Common myeloid progenitor, CD34-positive (primary cell): Measurements from ENCODE around the gene ATXN2L.
"Not testable (repeated sequence)": the region's sequence is repeated elsewhere in the genome, so short reads cannot be mapped to it uniquely, and the experiment has no call there.

Experiments used
- CTCF ChIA-PET: fragments of 350-600 bp; sonication (Branson Sonifier 250); formaldehyde crosslinking; loops from one replicate; lab custom pipeline; 2021; ENCODE audit warnings: antibody characterized with exemption; lab: Charles Lee
- POLR2A ChIA-PET: fragments of 350-600 bp; sonication (Branson Sonifier 250); formaldehyde crosslinking; loops from one replicate; lab custom pipeline; 2021; ENCODE audit warnings: antibody characterized with exemption; lab: Charles Lee
- DNase-seq, 3 donors: peaks; one replicate each; pipeline versions ENCODE4 v3.0.0 to v3.0.0-alpha.2; 2013
- H3K27ac ChIP-seq, 2 experiments: 1 replicate in 1 of 2; 2 replicates in 1 of 2; pipeline ENCODE4 v1.7.0; 2013; ENCODE audit warnings: inconsistent platforms in 2 of 2, low read length in 2 of 2, mild to moderate bottlenecking in 2 of 2, low read depth in 1 of 2, moderate library complexity in 1 of 2; ENCODE audit not compliant: severe bottlenecking in 2 of 2, insufficient read depth in 1 of 2, poor library complexity in 1 of 2
- H3K27me3 ChIP-seq, 5 experiments: replicated peaks in 2 of 5; 1 replicate in 3 of 5; 2 replicates in 2 of 5; pipeline versions ENCODE4 v1.6.1 to v1.7.0; 2013; ENCODE audit warnings: low read length in 4 of 5, mild to moderate bottlenecking in 2 of 5, moderate library complexity in 2 of 5, inconsistent platforms in 1 of 5; ENCODE audit not compliant: insufficient read depth in 5 of 5, control insufficient read depth in 4 of 5
- H3K36me3 ChIP-seq, 4 experiments: 1 replicate in 2 of 4; 2 replicates in 2 of 4; pipeline versions ENCODE4 v1.6.1 to v1.7.0; 2013; ENCODE audit warnings: low read length in 3 of 4, control low read depth in 1 of 4, mild to moderate bottlenecking in 1 of 4; ENCODE audit not compliant: control insufficient read depth in 4 of 4, insufficient read depth in 4 of 4
- H3K4me1 ChIP-seq, 4 experiments: 1 replicate in 3 of 4; 2 replicates in 1 of 4; pipeline versions ENCODE4 v1.6.1 to v1.7.1; 2013; ENCODE audit warnings: low read length in 3 of 4, mild to moderate bottlenecking in 3 of 4, control low read depth in 1 of 4, inconsistent platforms in 1 of 4, moderate library complexity in 1 of 4; ENCODE audit not compliant: control insufficient read depth in 4 of 4, insufficient read depth in 4 of 4; ENCODE audit errors: control extremely low read depth in 1 of 4
- H3K4me3 ChIP-seq, 7 experiments: 1 replicate in 4 of 7; 2 replicates in 3 of 7; pipeline versions ENCODE4 v1.5.1 to v1.7.0; 2013; ENCODE audit warnings: mild to moderate bottlenecking in 7 of 7, low read length in 6 of 7, moderate library complexity in 6 of 7, inconsistent platforms in 2 of 7, low read depth in 2 of 7, control low read depth in 1 of 7; ENCODE audit not compliant: insufficient read depth in 4 of 7, control insufficient read depth in 1 of 7; ENCODE audit errors: extremely low read depth in 1 of 7
- H3K9me3 ChIP-seq, 5 experiments: 1 replicate in 4 of 5; 2 replicates in 1 of 5; pipeline versions ENCODE4 v1.6.1 to v1.7.1; 2013; ENCODE audit warnings: low read length in 4 of 5, mild to moderate bottlenecking in 2 of 5, inconsistent platforms in 1 of 5, low read depth in 1 of 5, moderate library complexity in 1 of 5; ENCODE audit not compliant: control insufficient read depth in 4 of 5, insufficient read depth in 2 of 5; ENCODE audit errors: control extremely low read depth in 1 of 5
- WGBS: methylation state at CpG from one replicate; pipeline ENCODE4 v1.1.5; 2013; ENCODE audit not compliant: insufficient coverage; 5-methylcytosine and 5-hydroxymethylcytosine counted together

Gene ATXN2L

DNA sequence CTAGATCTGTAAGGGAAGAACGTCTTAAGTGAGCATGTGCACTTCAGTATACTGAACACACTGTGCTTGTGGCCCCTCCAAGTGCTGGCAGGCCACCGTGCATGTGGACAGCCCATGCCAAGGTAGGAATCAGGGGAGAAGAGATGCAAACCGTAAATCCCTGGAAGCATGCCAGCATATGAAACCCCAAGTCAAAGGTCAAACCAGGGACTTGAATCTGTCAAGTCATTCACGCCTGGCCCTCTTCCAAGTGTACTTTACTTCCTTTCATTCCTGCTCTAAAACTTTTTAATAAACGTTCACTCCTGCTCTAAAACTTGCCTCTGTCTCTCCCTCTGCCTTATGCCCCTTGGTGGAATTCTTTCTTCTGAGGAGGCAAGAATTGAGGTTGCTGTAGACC lies 2.8 kb upstream of the ATXN2L start:
- POLR2A ChIA-PET, result no interaction called here
- Histone ChIP-seq H3K9me3 (peaks cover 0 to 7% (median 2%) of the 10 kb centered on the region in 5 experiments), H3K27ac (no peak overlapping the region), H3K27me3 (no peaks in the 10 kb centered on the region), H3K36me3 (peaks cover 6 to 21% (median 11%) of the 10 kb centered on the region in 4 experiments), H3K4me3 (no peak overlapping the region), H3K4me1 (peaks cover 8 to 15% (median 14%) of the 10 kb centered on the region in 4 experiments)
- 83% methylated on average over 5 of the region's 5 CpGs for whole genome bisulfite sequencing
- CTCF ChIA-PET, result interaction anchor here (1.4 kb wide), 1 partner anchor 8 kb away, joined by 4 read pairs; no protein-coding TSS in a partner anchor
- peak; percentile 18 to 66 (median 64) for DNase-seq

DNA sequence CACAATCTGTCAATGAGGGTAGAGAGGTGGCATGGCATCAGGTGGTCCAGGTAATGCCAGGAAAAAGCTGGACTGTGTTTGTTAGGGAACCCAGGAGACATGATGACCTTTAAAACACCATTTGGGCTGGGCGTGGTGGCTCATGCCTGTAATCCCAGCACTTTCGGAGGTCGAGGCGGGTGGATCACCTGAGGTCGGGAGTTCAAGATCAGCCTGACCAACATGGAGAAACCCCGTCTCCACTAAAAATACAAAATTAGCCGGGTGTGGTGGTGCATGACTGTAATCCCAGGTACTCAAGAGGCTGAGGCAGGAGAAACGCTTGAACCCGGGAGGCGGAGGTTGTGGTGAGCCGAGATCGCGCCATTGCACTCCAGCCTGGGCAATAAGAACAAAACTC lies 2.3 kb upstream of the ATXN2L start:
- H3K9me3 ChIP-seq, POLR2A ChIA-PET, H3K27ac ChIP-seq, DNase-seq, H3K4me3 ChIP-seq, H3K27me3 ChIP-seq: not testable (repeated sequence)
- Histone ChIP-seq H3K36me3 (peaks cover 8 to 27% (median 15%) of the 10 kb centered on the region in 4 experiments), H3K4me1 (peaks cover 11 to 21% (median 20%) of the 10 kb centered on the region in 4 experiments)
- 100% methylated on average over 5 of the region's 13 CpGs for WGBS
- CTCF ChIA-PET, result interaction anchor here (2.2 kb wide), 1 partner anchor 25 kb away, joined by 11 read pairs; the partner anchor contains the start of gene TUFM

DNA sequence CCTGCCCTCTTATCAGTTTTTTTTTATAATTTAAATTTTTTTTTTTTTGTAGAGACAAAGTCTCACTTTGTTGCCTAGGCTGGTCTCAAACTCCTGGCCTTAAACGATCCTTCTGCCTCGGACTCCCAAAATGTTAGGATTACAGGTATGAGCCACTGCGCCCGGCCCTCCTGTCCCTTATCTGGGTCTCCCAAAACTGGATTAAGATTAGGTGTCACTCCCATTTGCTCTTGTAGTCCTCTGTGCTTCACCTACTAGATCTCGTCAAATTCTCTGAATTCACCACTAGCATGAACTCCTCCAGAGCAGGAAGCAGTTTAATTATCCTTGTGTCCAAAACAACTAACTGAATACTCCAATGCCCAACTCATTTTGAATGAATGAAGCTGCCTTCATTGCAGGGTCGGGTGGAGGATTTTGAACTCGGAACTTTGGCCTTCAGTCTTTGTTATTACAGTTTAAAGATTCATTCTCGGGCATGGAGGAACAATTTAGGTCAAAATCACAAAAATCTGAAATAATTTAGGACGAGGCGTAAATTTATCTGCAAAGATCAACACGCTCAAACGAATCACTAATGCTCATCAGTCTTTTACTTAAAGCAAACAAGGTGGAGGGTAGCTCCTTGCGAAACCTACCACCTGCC lies 802 bp upstream of the ATXN2L start:
- H3K4me1 ChIP-seq, result peaks cover 14 to 23% (median 21%) of the 10 kb centered on the region in 4 experiments
- DNase-seq, result peak in 2 of 3 donors; percentile 15 to 30
- H3K36me3 ChIP-seq, result peaks cover 17 to 38% (median 28%) of the 10 kb centered on the region in 4 experiments
- WGBS, result 40% methylated on average over 12 of the region's 13 CpGs
- peak overlapping the region; percentile 96 to 99 for H3K27ac ChIP-seq
- peak overlapping the region; percentile 69 to 96 (median 91) for H3K4me3 ChIP-seq
- ChIA-PET POLR2A (interaction anchor here (1.0 to 1.2 kb wide), 2 partner anchors 24 to 40 kb away, joined by 3 read pairs; partner anchors contain the start of gene TUFM), CTCF (interaction anchor here (1.5 to 2.2 kb wide), 4 partner anchors 9 to 123 kb away, joined by 3 to 11 read pairs (median 6); partner anchors contain the start of gene TUFM)
- peaks cover 0 to 7% (median 2%) of the 10 kb centered on the region in 5 experiments for H3K9me3 ChIP-seq
- no peaks in the 10 kb centered on the region for H3K27me3 ChIP-seq

DNA sequence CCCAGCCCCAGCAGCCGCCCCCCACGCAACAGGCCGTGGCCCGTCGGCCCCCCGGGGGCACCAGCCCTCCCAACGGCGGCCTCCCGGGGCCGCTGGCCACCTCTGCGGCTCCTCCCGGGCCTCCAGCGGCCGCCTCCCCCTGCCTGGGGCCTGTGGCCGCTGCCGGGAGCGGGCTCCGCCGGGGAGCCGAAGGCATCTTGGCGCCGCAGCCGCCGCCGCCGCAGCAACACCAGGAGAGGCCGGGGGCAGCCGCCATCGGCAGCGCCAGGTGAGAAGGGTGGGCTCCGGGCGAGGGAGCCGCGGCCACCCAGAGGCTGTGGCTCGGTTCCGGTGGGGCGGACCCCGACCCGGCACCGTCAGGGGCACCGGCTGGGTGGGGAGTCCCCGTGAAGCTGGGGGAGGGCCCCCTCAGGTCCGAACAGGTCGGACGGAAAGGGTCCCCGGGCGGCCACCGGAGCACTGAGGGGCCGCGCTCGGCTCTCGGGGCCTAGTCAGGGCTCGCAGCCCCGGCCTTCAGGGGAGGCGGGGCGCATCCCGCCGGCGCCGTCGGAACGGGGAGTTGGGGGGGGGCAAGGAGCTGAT lies 583 bp downstream of the ATXN2L start:
- Histone ChIP-seq H3K27ac (peak overlapping the region; percentile 96 to 99), H3K4me1 (peaks cover 14 to 23% (median 21%) of the 10 kb centered on the region in 4 experiments), H3K9me3 (peaks cover 0 to 7% (median 2%) of the 10 kb centered on the region in 5 experiments), H3K27me3 (no peaks in the 10 kb centered on the region), H3K36me3 (peaks cover 25 to 51% (median 37%) of the 10 kb centered on the region in 4 experiments), H3K4me3 (peak overlapping the region; percentile 88 to 96 (median 94))
- ChIA-PET CTCF (interaction anchor here (1.4 to 2.1 kb wide), 3 partner anchors 8 to 125 kb away, joined by 3 to 8 read pairs (median 3); no protein-coding TSS in a partner anchor), POLR2A (interaction anchor here (0.6 to 1.5 kb wide), 5 partner anchors 17 to 102 kb away, joined by 3 to 5 read pairs (median 3); partner anchors contain the start of gene TUFM)
- DNase-seq, result no peak
- WGBS, result 0% methylated on average over 37 of the region's 62 CpGs

DNA sequence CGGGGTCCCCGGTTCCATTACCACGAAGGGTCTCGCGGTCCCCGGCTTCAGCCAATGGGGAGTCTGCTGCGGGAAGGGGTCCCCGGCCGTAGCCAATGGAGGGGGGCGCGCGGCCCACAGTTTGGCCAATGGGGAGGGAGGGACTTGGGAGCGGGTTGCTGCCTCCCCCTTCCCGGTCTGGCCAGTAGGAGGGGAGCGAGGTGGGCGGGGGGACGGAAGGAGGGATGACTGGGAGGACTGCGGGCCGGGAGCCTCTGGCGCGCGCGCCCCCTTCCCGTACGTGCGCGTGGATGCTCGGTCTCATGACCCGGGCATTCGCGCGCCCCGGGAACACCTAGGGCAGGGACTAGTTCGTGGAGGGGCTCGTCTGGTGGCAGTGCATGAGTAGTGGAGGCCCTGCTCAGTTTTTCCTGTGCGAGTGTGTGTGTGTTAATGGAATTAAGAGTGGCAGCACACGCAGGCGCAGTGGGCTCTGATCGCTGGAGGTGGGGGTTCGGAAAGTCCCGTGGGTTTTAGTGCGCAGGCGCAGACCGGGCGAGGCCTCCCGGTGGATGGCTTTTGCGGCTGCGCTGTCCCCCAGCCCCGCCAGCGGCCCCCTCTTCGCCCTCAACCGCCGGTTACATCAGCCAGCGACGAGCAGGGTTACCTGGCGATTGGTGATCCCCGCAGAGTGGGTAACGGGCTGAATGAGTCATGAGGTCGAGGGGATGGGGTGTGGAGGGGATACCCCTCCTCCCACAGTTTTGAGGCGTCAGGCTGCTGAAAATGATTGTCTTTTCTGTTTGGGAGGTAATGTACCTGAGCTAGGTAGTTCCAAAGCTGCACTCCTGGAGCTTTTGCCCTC lies 1.3 kb downstream of the ATXN2L start:
- Histone ChIP-seq H3K4me1 (peaks cover 14 to 23% (median 21%) of the 10 kb centered on the region in 4 experiments), H3K4me3 (peak overlapping the region; percentile 88 to 96 (median 94)), H3K36me3 (peaks cover 24 to 53% (median 39%) of the 10 kb centered on the region in 4 experiments), H3K27me3 (no peaks in the 10 kb centered on the region), H3K9me3 (peaks cover 0 to 7% (median 2%) of the 10 kb centered on the region in 5 experiments), H3K27ac (peak overlapping the region; percentile 96 to 99)
- 0% methylated on average over 32 of the region's 60 CpGs for WGBS
- CTCF ChIA-PET, result interaction anchor here (1.4 to 1.5 kb wide), 2 partner anchors 11 to 125 kb away, joined by 3 read pairs; no protein-coding TSS in a partner anchor
- POLR2A ChIA-PET, result interaction anchor here (1.0 to 1.5 kb wide), 3 partner anchors 20 to 33 kb away, joined by 3 to 5 read pairs (median 4); partner anchors contain the start of gene TUFM
- peak; percentile 99 for DNase-seq

DNA sequence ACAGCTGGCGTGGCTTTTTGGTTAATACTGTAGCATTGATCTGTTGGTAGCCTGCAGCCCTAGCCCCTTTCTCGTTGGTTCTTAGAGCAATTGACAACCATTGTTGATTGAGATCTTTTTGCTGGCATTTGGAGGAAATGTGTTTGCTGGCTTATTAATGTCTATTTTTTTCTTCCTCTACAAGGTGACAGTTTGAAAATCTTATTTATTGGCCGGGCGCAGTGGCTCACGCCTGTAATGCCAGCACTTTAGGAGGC lies 1.8 kb downstream of the ATXN2L start:
- Histone ChIP-seq H3K36me3 (peaks cover 27 to 57% (median 40%) of the 10 kb centered on the region in 4 experiments), H3K27ac (peak overlapping the region; percentile 96 to 99), H3K4me1 (peaks cover 14 to 23% (median 21%) of the 10 kb centered on the region in 4 experiments), H3K27me3 (no peaks in the 10 kb centered on the region), H3K9me3 (peaks cover 0 to 7% (median 2%) of the 10 kb centered on the region in 5 experiments), H3K4me3 (peak overlapping the region in 6 of 7 experiments; percentile 88 to 96 (median 95))
- no peak for DNase-seq
- CTCF ChIA-PET, result interaction anchor here (1.4 kb wide), 1 partner anchor 124 kb away, joined by 3 read pairs; no protein-coding TSS in a partner anchor
- POLR2A ChIA-PET, result interaction anchor here (1.2 kb wide), 1 partner anchor 19 kb away, joined by 4 read pairs; no protein-coding TSS in a partner anchor
- WGBS, result 42% methylated on average over 4 of the region's 5 CpGs
